K562 (cell line): ENCODE measurements around the gene SRSF5. TPM values are rescaled to one million over a fixed set of nuclear protein-coding genes. Genes with fewer than 3 reads are reported as not detected.

Source experiments
- ATAC-seq: fragments of 200-7000 bp; cut with Tn5 transposase; 3 replicates; pipeline ENCODE4 v1.9.1; 2020; ENCODE audit warnings: moderate library complexity
- BruUV-seq: library from RNA; stranded (reverse); fragments of 400-500 nt; replicated peaks from 2 replicates; lab custom pipeline; 2021; lab: Mats Ljungman, UMichigan
- CTCF ChIA-PET: fragments of 300-600 bp; formaldehyde crosslinking; extraction: SDS; loops from one replicate; lab custom pipeline; 2021; ENCODE audit warnings: low intra/inter-chr PET ratio; lab: Yijun Ruan, JAX
- POLR2A ChIA-PET: fragments of 300-600, 350-650 bp; sonication (Branson Sonifier 250); formaldehyde crosslinking; extraction: SDS; loops from one replicate; lab custom pipeline; 2021; ENCODE audit warnings: antibody characterized with exemption, inconsistent platforms; lab: Yijun Ruan, JAX
- DNase-seq, 4 experiments: peaks; one replicate each; pipeline versions ENCODE4 v3.0.0 to v3.0.0-alpha.2; 2011 to 2018; ENCODE audit warnings: low spot score in 3 of 4, mixed read lengths in 3 of 4; ENCODE audit errors: extremely low read depth in 1 of 4
- FAIRE-seq: peaks from 2 replicates; lab custom pipeline; 2011; peaks lifted over from hg19 to GRCh38; lab: Jason Lieb, UNC
- H2AFZ ChIP-seq: 2 replicates; pipeline ENCODE4 v1.6.0; 2011; ENCODE audit warnings: low read depth, low read length, control low read depth, inconsistent platforms
- H3K27ac ChIP-seq: fragments of 200-600 bp; 3 replicates; pipeline ENCODE4 v1.8.0; 2011; ENCODE audit warnings: low read depth, mild to moderate bottlenecking, control low read depth, inconsistent platforms, low read length, moderate library complexity, mixed read lengths; ENCODE audit errors: extremely low read depth
- H3K27me3 ChIP-seq, 2 experiments: fragments of 300-600 bp in 1 of 2; 2 replicates in 1 of 2; 3 replicates in 1 of 2; pipeline versions ENCODE4 v1.6.0 to v1.8.0; 2011; ENCODE audit warnings: inconsistent platforms in 2 of 2, low read length in 2 of 2, mild to moderate bottlenecking in 1 of 2, mixed read lengths in 1 of 2, moderate library complexity in 1 of 2; ENCODE audit not compliant: control insufficient read depth in 2 of 2, insufficient read depth in 2 of 2
- H3K36me3 ChIP-seq: fragments of 300-600 bp; 3 replicates; pipeline ENCODE4 v1.8.0; 2011; ENCODE audit warnings: mild to moderate bottlenecking, low read length, inconsistent platforms; ENCODE audit not compliant: control insufficient read depth, insufficient read depth
- H3K4me1 ChIP-seq, 2 experiments: fragments of 200-600 bp in 1 of 2; replicated peaks in 1 of 2; 2 replicates in 1 of 2; 3 replicates in 1 of 2; pipeline versions ENCODE4 v1.5.1 to v1.8.0; 2011; ENCODE audit warnings: inconsistent platforms in 2 of 2, low read length in 2 of 2, mild to moderate bottlenecking in 1 of 2, mixed read lengths in 1 of 2, moderate library complexity in 1 of 2; ENCODE audit not compliant: control insufficient read depth in 2 of 2, insufficient read depth in 2 of 2
- H3K4me2 ChIP-seq: 2 replicates; pipeline ENCODE4 v1.6.1; 2011; ENCODE audit warnings: low read length, control low read depth, inconsistent platforms, mixed read lengths; ENCODE audit not compliant: insufficient read depth
- H3K4me3 ChIP-seq: fragments of 200-600 bp; sonication (generic), shearing (Covaris generic); 2 replicates; pipeline ENCODE4 v1.5.1; 2016; ENCODE audit warnings: control low read depth, inconsistent platforms
- H3K79me2 ChIP-seq: fragments of 200-600 bp; 3 replicates; pipeline ENCODE4 v1.8.0; 2011; ENCODE audit warnings: low read length, inconsistent platforms; ENCODE audit not compliant: control insufficient read depth, insufficient read depth
- H3K9ac ChIP-seq, 2 experiments: 2 replicates each; pipeline versions ENCODE4 v1.6.0 to v1.6.1; 2011; ENCODE audit warnings: low read depth in 2 of 2, low read length in 2 of 2, control low read depth in 1 of 2, inconsistent platforms in 1 of 2, mild to moderate bottlenecking in 1 of 2, mixed read lengths in 1 of 2; ENCODE audit not compliant: insufficient read depth in 1 of 2
- H3K9me1 ChIP-seq: one replicate; pipeline ENCODE4 v1.6.0; 2011; ENCODE audit warnings: inconsistent platforms, mild to moderate bottlenecking, low read length, moderate library complexity; ENCODE audit not compliant: control insufficient read depth, insufficient read depth
- H3K9me3 ChIP-seq: replicated peaks from 2 replicates; pipeline ENCODE4 v1.5.1; 2011; ENCODE audit warnings: low read depth, low read length, inconsistent platforms; ENCODE audit not compliant: control insufficient read depth, insufficient read depth
- H4K20me1 ChIP-seq: replicated peaks from 2 replicates; pipeline ENCODE4 v1.6.1; 2011; ENCODE audit warnings: low read length, inconsistent platforms, mixed read lengths; ENCODE audit not compliant: control insufficient read depth, insufficient read depth
- CUX1 ChIP-seq: fragments of 200-800 bp; sonication (Bioruptor generic); IDR thresholded peaks from 2 replicates; pipeline ENCODE4 v1.6.1; 2016; ENCODE audit warnings: missing genetic modification characterization, missing compliant biosample characterization
- ELF4 ChIP-seq: fragments of 450-650 bp; formaldehyde crosslinking; IDR thresholded peaks from 2 replicates; pipeline ENCODE4 v1.4.0; 2022; ENCODE audit warnings: missing genetic modification characterization
- GATAD2B ChIP-seq: fragments of 450-650 bp; IDR thresholded peaks from 2 replicates; pipeline ENCODE4 v1.6.1; 2017; ENCODE audit warnings: mild to moderate bottlenecking, borderline replicate concordance
- KDM5B ChIP-seq: fragments of 200-600 bp; sonication (generic); IDR thresholded peaks from 2 replicates; pipeline ENCODE4 v1.6.1; 2012; ENCODE audit warnings: low read depth, mild to moderate bottlenecking, moderate library complexity, low read length, control low read depth, inconsistent platforms; ENCODE audit not compliant: insufficient replicate concordance
- ZNF277 ChIP-seq: fragments of 250-450 bp; sonication (Bioruptor Pico); IDR thresholded peaks from 2 replicates; pipeline ENCODE4 v1.8.0; 2022; ENCODE audit warnings: inconsistent platforms, mild to moderate bottlenecking, moderate library complexity, borderline replicate concordance
- WGBS: fragments of 100-300 bp; shearing (Covaris generic); methylation state at CpG from one replicate; pipeline ENCODE4 v1.1.6; 2016; ENCODE audit warnings: low coverage, mixed read lengths; ENCODE audit not compliant: insufficient coverage; ENCODE audit errors: missing lambda C conversion rate; 5-methylcytosine and 5-hydroxymethylcytosine counted together
- in situ Hi-C: fragments of 300-500 bp; cut with MboI; formaldehyde crosslinking; loops from 4 replicates; pipeline ENCODE4 v1.15.0; 2018; ENCODE audit warnings: inconsistent platforms, mixed read lengths
- intact Hi-C: fragments of 100-400 bp; cut with micrococcal nuclease; formaldehyde crosslinking; loops from 2 replicates; pipeline ENCODE4 v1.14.2; 2022
- polyA plus RNA-seq, 8 experiments: library from polyadenylated mRNA; depleted of rRNA in 4 of 8; stranded (reverse) in 5 of 8; unstranded in 3 of 8; fragments of >200 nt; fragmentation: Nextera tagmentation in 2 of 8; fragmentation: Illumina TruSeq in 1 of 8; extraction: Ambion mirVana in 2 of 8; extraction: Trizol in 1 of 8; gene quantifications; 2 replicates each; pipeline versions ENCODE4 v1.2.1 to v1.2.3, GENCODE V29; 2011 to 2014; ENCODE audit warnings: inconsistent platforms in 1 of 8, missing spikeins in 1 of 8
- total RNA-seq, 7 experiments: library from RNA; depleted of rRNA in 6 of 7; stranded (reverse); fragments of >200 nt in 6 of 7; fragmentation: Illumina TruSeq in 2 of 7; extraction: Trizol in 2 of 7; gene quantifications; 2 replicates each; pipeline versions ENCODE4 v1.2.1 to v1.2.3, GENCODE V29; 2011 to 2021; ENCODE audit warnings: low replicate concordance in 1 of 7
- TF ChIP-seq, protein P1 (sequence below): sonication (generic); formaldehyde crosslinking; IDR thresholded peaks from 2 replicates; pipeline ENCODE4 v1.8.1; 2022; ENCODE audit warnings: missing genetic modification reagents
- TF ChIP-seq, protein P2 (sequence below): sonication (generic); formaldehyde crosslinking; IDR thresholded peaks from 2 replicates; pipeline ENCODE4 v1.8.0; 2023; ENCODE audit warnings: mild to moderate bottlenecking, missing genetic modification reagents

SRSF5 gene
- total and polyA plus RNA-seq, 9 of the 15 experiments (the other 6 are each of a cell fraction or from before 2014, with no cell fraction given) = 108 to 460 (median 212) TPM

GRCh38 chr14:69803753-69804152, 36.8 kb downstream of the SRSF5 start (continued):
- no peak for TF ChIP-seq CUX1 (CRISPR knock-in tag)
- no peak for TF ChIP-seq KDM5B
- TF ChIP-seq, all 486 proteins: peak for 1

GRCh38 chr14:69804902-69805301, 38.0 kb downstream of the SRSF5 start:
- Histone ChIP-seq H3K4me1 (no peaks in the 10 kb centered on the region), H3K9ac (no peak overlapping the region), H3K4me3 (no peak overlapping the region), H3K79me2 (no peaks in the 10 kb centered on the region), H3K9me3 (no peaks in the 10 kb centered on the region), H2AFZ (no peak overlapping the region), H3K27ac (no peak overlapping the region), H4K20me1 (no peaks in the 10 kb centered on the region), H3K36me3 (no peaks in the 10 kb centered on the region), H3K9me1 (no peaks in the 10 kb centered on the region), H3K4me2 (no peak overlapping the region), H3K27me3 (peaks cover 2 to 6% of the 10 kb centered on the region in 2 experiments; a peak in 3 of 5 replicates)
- 0% methylated on average over 2 of the region's 2 CpGs for WGBS
- in situ Hi-C loops (no loop called here), intact Hi-C loops (no loop called here)
- DNase-seq (no peak), ATAC-seq (no peak), FAIRE-seq (no peak)
- TF ChIP-seq, protein P1, sequence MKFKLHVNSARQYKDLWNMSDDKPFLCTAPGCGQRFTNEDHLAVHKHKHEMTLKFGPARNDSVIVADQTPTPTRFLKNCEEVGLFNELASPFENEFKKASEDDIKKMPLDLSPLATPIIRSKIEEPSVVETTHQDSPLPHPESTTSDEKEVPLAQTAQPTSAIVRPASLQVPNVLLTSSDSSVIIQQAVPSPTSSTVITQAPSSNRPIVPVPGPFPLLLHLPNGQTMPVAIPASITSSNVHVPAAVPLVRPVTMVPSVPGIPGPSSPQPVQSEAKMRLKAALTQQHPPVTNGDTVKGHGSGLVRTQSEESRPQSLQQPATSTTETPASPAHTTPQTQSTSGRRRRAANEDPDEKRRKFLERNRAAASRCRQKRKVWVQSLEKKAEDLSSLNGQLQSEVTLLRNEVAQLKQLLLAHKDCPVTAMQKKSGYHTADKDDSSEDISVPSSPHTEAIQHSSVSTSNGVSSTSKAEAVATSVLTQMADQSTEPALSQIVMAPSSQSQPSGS (CRISPR knock-in tag) = no peak
- TF ChIP-seq, protein P2, sequence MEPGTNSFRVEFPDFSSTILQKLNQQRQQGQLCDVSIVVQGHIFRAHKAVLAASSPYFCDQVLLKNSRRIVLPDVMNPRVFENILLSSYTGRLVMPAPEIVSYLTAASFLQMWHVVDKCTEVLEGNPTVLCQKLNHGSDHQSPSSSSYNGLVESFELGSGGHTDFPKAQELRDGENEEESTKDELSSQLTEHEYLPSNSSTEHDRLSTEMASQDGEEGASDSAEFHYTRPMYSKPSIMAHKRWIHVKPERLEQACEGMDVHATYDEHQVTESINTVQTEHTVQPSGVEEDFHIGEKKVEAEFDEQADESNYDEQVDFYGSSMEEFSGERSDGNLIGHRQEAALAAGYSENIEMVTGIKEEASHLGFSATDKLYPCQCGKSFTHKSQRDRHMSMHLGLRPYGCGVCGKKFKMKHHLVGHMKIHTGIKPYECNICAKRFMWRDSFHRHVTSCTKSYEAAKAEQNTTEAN (CRISPR knock-in tag) = no peak
- no peak for TF ChIP-seq ZNF277 (CRISPR knock-in tag)
- TF ChIP-seq ELF4 (CRISPR knock-in tag) = no peak
- TF ChIP-seq GATAD2B = no peak
- POLR2A ChIA-PET = no interaction called here
- CTCF ChIA-PET = interaction anchor here (0.9 kb wide), 1 partner anchor 10 kb away, joined by 3 read pairs; no protein-coding TSS in a partner anchor
- no TSS peak for BruUV-seq
